Spinal cord (tissue), 10 donors: Measurements from ENCODE around the gene HSPB1. TPM values are rescaled to one million over a fixed set of nuclear protein-coding genes. Genes with fewer than 3 reads are reported as not detected.
"Not testable (repeated sequence)": the region's sequence is repeated elsewhere in the genome, so short reads cannot be mapped to it uniquely, and the experiment has no call there.

Experiments used
- DNase-seq, 6 donors: peaks; one replicate each; pipeline versions ENCODE4 v3.0.0 to v3.0.0-alpha.2; 2013 to 2015; ENCODE audit warnings: low spot score in 6 of 6, low read depth in 4 of 6
- H3K27ac ChIP-seq: one replicate; pipeline ENCODE4 v1.5.1; 2013; ENCODE audit warnings: low read depth, low read length, control low read depth
- H3K27me3 ChIP-seq: one replicate; pipeline ENCODE4 v1.6.1; 2013; ENCODE audit warnings: low read length; ENCODE audit not compliant: control insufficient read depth, insufficient read depth
- H3K36me3 ChIP-seq: one replicate; pipeline ENCODE4 v1.6.1; 2013; ENCODE audit warnings: low read length; ENCODE audit not compliant: control insufficient read depth, insufficient read depth
- H3K4me1 ChIP-seq: one replicate; pipeline ENCODE4 v1.6.1; 2013; ENCODE audit warnings: low read length; ENCODE audit not compliant: control insufficient read depth, insufficient read depth
- H3K4me3 ChIP-seq: one replicate; pipeline ENCODE4 v1.5.1; 2013; ENCODE audit warnings: low read depth, low read length, control low read depth
- H3K9me3 ChIP-seq: one replicate; pipeline ENCODE4 v1.6.1; 2013; ENCODE audit warnings: low read length; ENCODE audit not compliant: control insufficient read depth, insufficient read depth
- WGBS: methylation state at CpG from one replicate; pipeline ENCODE4 v1.1.5; 2013; ENCODE audit warnings: missing lambda C conversion rate; ENCODE audit not compliant: insufficient coverage; 5-methylcytosine and 5-hydroxymethylcytosine counted together
- polyA plus RNA-seq, 2 donors: library from polyadenylated mRNA; unstranded; fragments of 120-200 nt; gene quantifications; one replicate each; pipeline ENCODE4 v1.2.1, GENCODE V29; 2013; ENCODE audit not compliant: insufficient read length in 2 of 2
- total RNA-seq, 2 donors: library from RNA; depleted of rRNA in 1 of 2; stranded (reverse); fragments of 120-200 nt in 1 of 2; fragments of >200 nt in 1 of 2; gene quantifications; one replicate each; pipeline versions ENCODE4 v1.2.3 to v1.2.4, GENCODE V29; 2013 to 2014
- donor health status: healthy.

Gene HSPB1
- total and polyA plus RNA-seq, 4 donors = 17.4 to 214 (median 128) TPM

DNA sequence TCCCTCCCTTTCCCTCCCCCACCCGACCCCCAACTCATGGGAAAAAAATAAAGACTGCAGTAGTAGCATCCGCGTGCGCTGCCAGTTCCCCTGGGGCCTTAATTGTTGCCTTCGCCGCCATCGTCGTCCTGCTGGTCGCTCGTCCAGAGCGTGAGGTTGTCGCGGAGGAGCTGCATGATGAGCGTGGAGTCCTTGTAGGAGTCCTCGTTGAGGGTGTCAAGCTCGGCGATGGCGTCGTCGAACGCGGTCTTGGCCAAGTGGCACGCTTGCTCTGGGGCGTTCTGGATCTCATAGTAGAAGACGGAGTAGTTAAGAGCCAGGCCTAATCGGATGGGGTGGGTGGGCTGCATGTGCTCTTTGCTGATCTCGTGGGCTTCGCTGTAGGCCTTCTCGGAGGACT is 27.0 kb downstream of the HSPB1 start:
- no peak overlapping the region for H3K27ac ChIP-seq
- H3K4me1 ChIP-seq = peaks cover 4% of the 10 kb centered on the region
- H3K36me3 ChIP-seq = peaks cover 40% of the 10 kb centered on the region

DNA sequence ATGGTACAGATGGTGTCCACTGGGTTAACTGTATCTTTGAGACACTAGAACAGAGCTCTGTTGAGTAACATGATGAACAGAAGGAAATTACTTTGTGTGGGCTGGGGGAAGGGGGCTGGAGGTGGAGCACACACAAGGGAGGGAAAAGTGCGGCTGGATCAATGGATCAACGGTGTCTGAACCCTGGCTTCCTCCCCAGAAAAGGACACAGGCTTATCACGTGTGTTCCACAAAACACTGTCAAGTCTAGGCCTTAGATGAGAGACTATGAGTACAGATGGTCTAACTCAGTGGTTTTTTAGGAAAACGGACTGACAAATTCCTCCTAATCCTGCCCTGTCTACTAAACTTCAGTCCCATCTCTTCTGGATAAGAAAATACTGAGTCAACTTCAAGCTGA is 27.8 kb downstream of the HSPB1 start:
- 73% methylated on average over 3 of the region's 4 CpGs for WGBS
- Histone ChIP-seq H3K9me3 (no peaks in the 10 kb centered on the region), H3K27ac (no peak overlapping the region), H3K36me3 (peaks cover 34% of the 10 kb centered on the region), H3K4me1 (peaks cover 4% of the 10 kb centered on the region), H3K27me3 (no peaks in the 10 kb centered on the region), H3K4me3 (no peak overlapping the region)
- DNase-seq = no peak

More for the DNA sequence above, 27.0 kb downstream of the HSPB1 start:
- DNase-seq = no peak
- H3K9me3 ChIP-seq = no peaks in the 10 kb centered on the region
- H3K27me3 ChIP-seq = no peaks in the 10 kb centered on the region
- no peak overlapping the region for H3K4me3 ChIP-seq
- WGBS = 92% methylated on average over 29 of the region's 29 CpGs

DNA sequence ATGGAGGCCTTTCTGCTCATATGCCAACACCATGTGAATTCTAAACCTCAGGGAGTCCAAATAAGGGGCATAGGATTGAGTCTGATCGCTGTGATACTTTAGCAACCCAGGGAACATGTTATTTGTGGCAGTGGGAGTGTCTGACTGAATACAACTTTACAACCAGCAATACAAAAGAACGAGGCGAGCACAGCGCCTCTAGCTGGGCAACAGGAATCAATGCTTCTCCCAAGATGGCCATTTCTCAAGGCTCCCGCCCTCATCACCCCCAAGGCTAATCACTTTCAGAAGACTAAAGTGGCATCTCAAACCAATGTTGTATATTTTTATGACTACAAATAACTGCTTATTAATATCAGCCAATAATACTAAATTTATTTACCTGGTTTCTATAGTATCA is 28.2 kb downstream of the HSPB1 start:
- H3K27ac ChIP-seq = no peak overlapping the region
- DNase-seq = no peak
- H3K4me3 ChIP-seq = no peak overlapping the region
- H3K4me1 ChIP-seq = peaks cover 4% of the 10 kb centered on the region
- H3K36me3 ChIP-seq = peaks cover 30% of the 10 kb centered on the region
- no peaks in the 10 kb centered on the region for H3K9me3 ChIP-seq
- WGBS = no CpG with 5 or more reads among the region's 5 CpGs
- no peaks in the 10 kb centered on the region for H3K27me3 ChIP-seq

DNA sequence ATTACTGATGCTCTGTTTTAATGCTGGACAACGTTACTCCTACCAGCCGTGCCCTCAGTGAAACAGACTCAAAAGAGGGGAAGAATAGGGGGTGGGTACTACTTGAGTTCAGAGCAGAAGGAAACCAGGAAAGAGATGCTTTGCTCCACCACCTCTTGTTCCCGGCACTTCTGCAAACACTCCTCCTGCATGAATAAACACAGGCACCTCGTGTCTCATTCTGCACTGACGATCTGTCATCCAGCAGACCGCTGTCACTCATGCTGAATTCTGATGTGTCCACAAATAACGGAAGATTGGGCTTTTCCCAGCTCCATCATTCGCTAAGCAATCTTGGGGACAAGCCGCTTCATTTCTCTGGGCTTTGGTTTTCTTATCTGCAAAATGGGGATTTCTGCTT is 29.6 kb downstream of the HSPB1 start:
- no peaks in the 10 kb centered on the region for H3K9me3 ChIP-seq
- H3K27ac ChIP-seq = no peak overlapping the region
- peaks cover 24% of the 10 kb centered on the region for H3K36me3 ChIP-seq
- no peak for DNase-seq
- H3K4me3 ChIP-seq = no peak overlapping the region
- WGBS = 63% methylated on average over 1 of the region's 9 CpGs
- no peaks in the 10 kb centered on the region for H3K27me3 ChIP-seq
- H3K4me1 ChIP-seq = peaks cover 4% of the 10 kb centered on the region

DNA sequence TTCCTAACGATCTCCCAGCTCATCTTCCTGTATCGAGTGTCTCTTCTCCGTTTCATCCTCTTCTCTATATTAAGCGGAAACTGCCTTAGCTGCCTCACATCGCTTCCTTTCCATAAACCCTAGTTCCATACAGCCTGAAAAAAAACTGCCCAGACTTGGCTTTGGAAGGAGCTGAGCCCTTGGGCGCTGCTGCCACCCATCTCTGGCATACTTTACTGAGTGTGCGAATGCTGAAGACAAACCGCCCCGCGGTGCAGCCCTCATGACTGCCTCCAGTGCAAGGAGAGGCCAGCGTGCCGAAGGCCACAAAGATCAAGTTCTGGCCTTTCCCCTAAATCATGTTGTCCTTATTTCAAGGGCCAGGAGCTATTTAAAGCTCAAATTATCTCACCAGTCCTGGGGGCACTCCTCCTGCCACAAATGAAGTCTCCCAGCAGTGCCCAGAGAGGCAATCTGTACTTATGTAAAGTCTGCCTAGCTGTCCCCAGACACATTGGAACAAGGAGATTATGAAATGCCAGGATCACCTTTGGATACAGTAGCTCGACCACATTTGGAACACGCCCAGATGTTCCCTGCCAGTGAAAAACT is 31.1 kb downstream of the HSPB1 start:
- Histone ChIP-seq H3K9me3 (no peaks in the 10 kb centered on the region), H3K27me3 (no peaks in the 10 kb centered on the region), H3K36me3 (peaks cover 20% of the 10 kb centered on the region), H3K4me3 (no peak overlapping the region), H3K4me1 (peaks cover 4% of the 10 kb centered on the region), H3K27ac (no peak overlapping the region)
- DNase-seq = no peak
- WGBS = 87% methylated on average over 9 of the region's 14 CpGs

DNA sequence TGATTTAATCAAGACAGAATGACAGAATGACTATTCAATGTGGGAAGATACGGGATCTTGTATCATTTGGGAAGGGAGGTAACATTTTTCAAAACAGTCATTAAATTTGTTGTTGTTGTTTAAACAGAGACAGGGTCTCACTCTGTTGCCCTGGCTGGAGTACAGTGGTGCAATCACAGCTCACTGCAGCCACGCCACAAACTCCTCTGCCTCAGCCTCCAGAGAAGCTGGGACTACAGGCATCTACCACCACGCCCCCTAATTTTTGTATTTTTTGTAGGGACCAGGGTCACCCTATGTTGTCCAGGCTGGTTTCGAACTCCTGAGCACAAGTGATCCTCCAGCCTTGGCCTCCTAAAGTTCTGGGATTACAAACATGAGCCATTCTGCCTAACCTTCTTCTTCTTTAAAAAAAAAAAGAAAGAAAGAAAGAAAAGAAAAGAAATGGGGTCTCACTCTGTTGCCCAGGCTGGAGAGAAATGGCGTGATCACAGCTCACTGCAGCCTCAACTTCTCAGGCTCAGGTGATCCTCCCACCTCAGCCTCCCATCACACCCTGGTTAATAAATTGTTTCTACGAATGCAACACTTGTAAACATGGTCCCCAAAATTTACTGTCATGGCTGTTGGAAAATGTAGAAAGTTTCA is 32.0 kb downstream of the HSPB1 start:
- Histone ChIP-seq H3K27me3 (no peaks in the 10 kb centered on the region), H3K4me3 (no peak overlapping the region), H3K36me3 (peaks cover 13% of the 10 kb centered on the region), H3K9me3 (no peaks in the 10 kb centered on the region), H3K4me1 (peaks cover 4% of the 10 kb centered on the region), H3K27ac (no peak overlapping the region)
- no peak for DNase-seq
- WGBS = 80% methylated on average over 1 of the region's 6 CpGs

DNA sequence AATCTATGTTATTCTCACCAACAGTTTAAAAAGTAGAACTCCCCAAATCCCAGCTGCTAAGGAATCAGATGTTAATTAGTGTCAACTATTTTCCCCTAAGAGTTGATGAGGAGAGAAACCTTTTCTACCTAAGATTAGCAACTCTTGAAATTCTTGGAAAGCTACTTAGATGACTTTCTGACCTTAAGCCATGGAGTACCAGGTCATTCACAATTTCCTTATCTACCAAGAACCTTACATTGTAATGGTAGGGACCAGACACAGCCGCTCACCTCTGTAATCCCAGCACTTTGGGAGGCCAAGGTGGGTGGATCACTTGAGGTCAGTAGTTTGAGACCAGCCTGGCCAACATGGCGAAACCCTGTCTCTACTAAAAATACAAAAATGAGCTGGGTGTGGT is 32.9 kb downstream of the HSPB1 start:
- not testable (repeated sequence) for H3K4me3 ChIP-seq, DNase-seq, H3K36me3 ChIP-seq, H3K27ac ChIP-seq, H3K4me1 ChIP-seq, H3K9me3 ChIP-seq, H3K27me3 ChIP-seq
- no CpG with 5 or more reads among the region's 2 CpGs for WGBS

DNA sequence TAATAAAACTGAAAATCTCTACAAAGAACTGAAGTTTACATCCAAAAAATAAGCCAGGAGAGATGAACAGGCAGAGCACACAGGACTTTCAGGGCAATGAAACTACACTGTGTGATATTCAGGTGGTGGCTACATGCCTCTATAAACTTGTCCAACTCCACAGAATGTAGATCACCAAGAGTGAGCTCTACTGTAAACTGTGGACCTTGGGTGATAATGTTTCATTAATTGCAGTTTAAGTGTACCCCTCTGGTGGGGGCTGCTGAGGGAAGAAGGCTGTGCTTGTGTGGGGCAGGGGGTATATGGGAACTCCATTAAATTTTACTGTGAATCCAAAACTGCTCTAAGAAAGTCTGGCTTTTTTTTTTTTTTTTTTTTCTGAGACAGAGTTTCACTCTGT is 33.6 kb downstream of the HSPB1 start:
- H3K4me1 ChIP-seq = peaks cover 7% of the 10 kb centered on the region

DNA sequence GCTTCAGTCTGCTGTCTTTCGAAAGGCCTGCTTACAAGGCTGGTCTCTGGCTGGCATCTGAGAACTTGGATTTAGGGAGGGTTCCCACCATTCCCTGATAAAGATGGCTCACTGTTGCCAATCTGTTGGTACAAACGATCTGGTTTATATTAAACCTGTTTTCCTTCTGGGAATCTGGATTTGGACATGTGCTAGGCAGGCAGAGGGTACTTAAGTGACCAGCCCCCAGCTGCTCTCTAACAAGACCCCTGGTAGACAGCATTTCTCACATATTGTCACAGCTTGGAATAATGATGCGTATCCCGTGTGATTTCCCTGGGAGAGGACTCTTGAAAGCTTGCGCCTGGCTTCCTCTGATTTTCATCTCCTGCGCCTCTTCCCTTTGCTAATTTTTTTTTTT is 34.7 kb downstream of the HSPB1 start:
- 63% methylated on average over 3 of the region's 6 CpGs for WGBS
- Histone ChIP-seq H3K36me3 (peaks cover 8% of the 10 kb centered on the region), H3K27me3 (no peaks in the 10 kb centered on the region), H3K4me3 (no peak overlapping the region), H3K4me1 (peaks cover 7% of the 10 kb centered on the region), H3K9me3 (no peaks in the 10 kb centered on the region), H3K27ac (no peak overlapping the region)
- no peak for DNase-seq

More for the DNA sequence above, 33.6 kb downstream of the HSPB1 start:
- Histone ChIP-seq H3K36me3 (peaks cover 9% of the 10 kb centered on the region), H3K27ac (no peak overlapping the region), H3K4me3 (no peak overlapping the region), H3K27me3 (no peaks in the 10 kb centered on the region), H3K9me3 (no peaks in the 10 kb centered on the region)
- DNase-seq = no peak
